HEK293T (cell line): ENCODE results near the gene PPP1R12C.

Experiments
- ARNT ChIP-seq: fragments of 450-650 bp; IDR thresholded peaks from 2 replicates; pipeline ENCODE4 v1.6.1; 2017; ENCODE audit warnings: mild to moderate bottlenecking
- BHLHE40 ChIP-seq: fragments of 450-650 bp; IDR thresholded peaks from 2 replicates; pipeline ENCODE4 v1.6.1; 2016; ENCODE audit warnings: mild to moderate bottlenecking, moderate library complexity, borderline replicate concordance
- ELF4 ChIP-seq: fragments of 450-650 bp; IDR thresholded peaks from 2 replicates; pipeline ENCODE4 v1.6.1; 2017; ENCODE audit warnings: antibody characterized with exemption
- FOXA1 ChIP-seq: fragments of 450-650 bp; IDR thresholded peaks from 2 replicates; pipeline ENCODE4 v1.6.1; 2016; ENCODE audit warnings: mild to moderate bottlenecking
- FOXK2 ChIP-seq: fragments of 450-650 bp; IDR thresholded peaks from 2 replicates; pipeline ENCODE4 v1.6.1; 2016; ENCODE audit warnings: mild to moderate bottlenecking
- FOXM1 ChIP-seq: fragments of 450-650 bp; IDR thresholded peaks from 2 replicates; pipeline ENCODE4 v1.6.1; 2017; ENCODE audit warnings: mild to moderate bottlenecking, borderline replicate concordance
- HDGF ChIP-seq: fragments of 450-650 bp; IDR thresholded peaks from 2 replicates; pipeline ENCODE4 v1.6.1; 2017; ENCODE audit warnings: antibody characterized with exemption, borderline replicate concordance
- L3MBTL2 ChIP-seq: fragments of 450-650 bp; conservative IDR thresholded peaks from 2 replicates; pipeline ENCODE4 v1.6.1; 2016; ENCODE audit warnings: mild to moderate bottlenecking
- LEF1 ChIP-seq: fragments of 450-650 bp; IDR thresholded peaks from 2 replicates; pipeline ENCODE4 v1.6.1; 2017; ENCODE audit warnings: mild to moderate bottlenecking, borderline replicate concordance
- NFRKB ChIP-seq: fragments of 450-650 bp; IDR thresholded peaks from 2 replicates; pipeline ENCODE4 v1.6.1; 2016; ENCODE audit warnings: mild to moderate bottlenecking, moderate library complexity
- SP1 ChIP-seq: fragments of 450-650 bp; IDR thresholded peaks from 2 replicates; pipeline ENCODE4 v1.6.1; 2017
- SUZ12 ChIP-seq: fragments of 450-650 bp; IDR thresholded peaks from 2 replicates; pipeline ENCODE4 v1.6.1; 2016; ENCODE audit warnings: mild to moderate bottlenecking
- TARDBP ChIP-seq: fragments of 450-650 bp; IDR thresholded peaks from 2 replicates; pipeline ENCODE4 v1.6.1; 2016
- ZNF384 ChIP-seq: fragments of 450-650 bp; IDR thresholded peaks from 2 replicates; pipeline ENCODE4 v1.6.1; 2016

- TF ChIP-seq SP1 (no peak), FOXA1 (no peak), L3MBTL2 (no peak), ZNF384 (no peak), NFRKB (no peak), ELF4 (no peak), HDGF (no peak), FOXM1 (no peak), BHLHE40 (no peak), ARNT (no peak), FOXK2 (no peak), LEF1 (no peak), SUZ12 (no peak), TARDBP (no peak)
These were observed 63.7 kb downstream of the PPP1R12C start for GRCh38 chr19:55053735-55054134.
